Activated CD4-positive, alpha-beta T cell treated with anti-CD3 and anti-CD28 coated beads, Interleukin-2, Interleukin-6, amounts not matched to agents 100 ng/mL and 50 ng/mL, durations not matched to agents 16 hours and 8 hours (primary cell): ENCODE measurements around the gene FRMD4A.
"Not testable (repeated sequence)": the region's sequence is repeated elsewhere in the genome, so short reads cannot be mapped to it uniquely, and the experiment has no call there.

ENCODE experiments used
- DNase-seq: peaks from one replicate; pipeline ENCODE4 v3.0.0-alpha.2; 2020

FRMD4A gene

DNA sequence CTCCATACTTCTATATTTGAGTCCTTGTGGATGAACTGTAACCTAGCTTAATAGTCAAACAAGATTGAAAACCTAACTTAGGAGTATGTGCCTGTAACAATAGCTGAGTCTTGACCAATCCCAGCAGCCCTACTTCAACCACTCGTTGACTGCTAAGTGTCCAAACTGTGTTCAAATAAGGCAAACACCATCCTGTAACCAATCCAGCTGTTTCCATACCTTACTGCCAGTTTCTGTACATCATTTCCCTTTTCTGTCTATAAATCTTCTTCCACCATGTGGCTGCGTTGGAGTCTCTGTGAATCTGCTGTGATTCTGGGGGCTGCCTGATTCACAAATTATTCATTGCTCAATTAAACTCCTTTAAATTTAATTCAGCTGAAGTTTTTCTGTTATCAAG, 195.5 kb downstream of the FRMD4A start:
- not testable (repeated sequence) for DNase-seq

DNA sequence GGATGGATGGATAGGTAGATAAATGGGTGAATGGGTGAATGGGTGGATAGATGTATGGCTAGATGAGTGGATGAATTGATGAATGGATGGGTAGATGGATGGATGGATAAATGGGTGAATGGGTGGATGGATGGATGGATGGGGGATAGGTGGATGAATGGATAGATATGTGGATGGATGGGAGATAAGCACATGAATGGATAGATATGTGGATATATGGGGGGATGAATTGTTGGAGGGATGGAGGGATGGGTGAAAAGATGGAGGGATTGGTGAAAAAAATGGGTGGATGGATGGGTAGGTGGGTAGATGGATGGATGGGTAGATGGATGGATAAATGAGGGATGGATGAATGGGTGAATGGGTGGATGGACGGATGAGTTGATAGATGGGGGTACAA, 196.4 kb downstream of the FRMD4A start:
- DNase-seq: no peak

DNA sequence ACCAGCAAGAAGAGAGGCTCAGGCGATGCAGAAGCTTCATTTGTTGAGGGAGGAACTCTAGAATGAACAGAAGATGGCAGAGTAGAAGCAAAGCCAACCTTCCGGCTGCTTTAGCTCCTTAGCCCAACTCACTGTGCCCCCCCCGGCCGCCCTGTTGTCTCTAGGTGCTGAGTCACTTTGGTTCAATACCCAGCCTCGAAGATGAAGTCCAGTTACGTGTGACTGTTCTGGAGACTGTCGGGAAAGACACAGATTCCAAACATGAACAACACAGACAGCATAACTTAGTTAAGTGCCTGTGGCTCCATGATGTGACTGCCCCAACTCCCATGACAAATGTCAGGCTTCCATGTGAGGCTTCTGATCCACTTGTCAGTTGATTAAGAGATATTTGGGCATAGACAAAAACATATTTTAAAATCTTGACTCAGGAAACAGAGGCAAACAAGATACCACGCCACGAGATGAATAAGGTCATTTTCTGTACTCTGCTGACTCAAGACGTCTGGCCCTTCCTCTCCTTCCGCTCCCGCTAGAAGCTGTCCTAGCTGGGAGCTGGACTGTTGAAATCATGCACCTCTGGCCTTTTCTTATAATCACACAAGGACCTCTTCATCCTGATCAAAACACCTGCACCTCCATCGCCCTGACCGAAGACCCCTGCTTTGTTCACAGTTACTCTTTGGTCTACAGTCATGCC, 199.3 kb downstream of the FRMD4A start:
- DNase-seq: no peak

DNA sequence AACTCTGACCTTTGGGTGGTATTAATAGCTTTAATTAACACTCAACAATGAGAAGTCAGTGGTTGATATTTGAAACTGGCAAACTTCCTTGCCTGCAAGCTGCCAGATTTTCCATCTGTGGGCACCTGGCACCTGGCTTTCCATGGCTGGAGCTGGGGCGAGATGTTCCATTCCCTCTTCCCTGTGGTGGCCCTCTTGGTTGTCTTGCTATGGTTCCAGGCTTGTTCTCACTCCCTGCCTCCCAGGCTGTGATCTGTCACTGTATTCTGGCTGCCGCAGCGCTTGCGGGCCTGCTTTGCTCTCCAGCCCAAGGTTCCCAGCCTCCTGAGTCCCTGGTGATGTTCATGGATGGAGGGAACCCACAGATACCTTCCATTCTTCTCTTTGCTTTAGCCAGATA, 201.0 kb downstream of the FRMD4A start:
- DNase-seq: no peak

DNA sequence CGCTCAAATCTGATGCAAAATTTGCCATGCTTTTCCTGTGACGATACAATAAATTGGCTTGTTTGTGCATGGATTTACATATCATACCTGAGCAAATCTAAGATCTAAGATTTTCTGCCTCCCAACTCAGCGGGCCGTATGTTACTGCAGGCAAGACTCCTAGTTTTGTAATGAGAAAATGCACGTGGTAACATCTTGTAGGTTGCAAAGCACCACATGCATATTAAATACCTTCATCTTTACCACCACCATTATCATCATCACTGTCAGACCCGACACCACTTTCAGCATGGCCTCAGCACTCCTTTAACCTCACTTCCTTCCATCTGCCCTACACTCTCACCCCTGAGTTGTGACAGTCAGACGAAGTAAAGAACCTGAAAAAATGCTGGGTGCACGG, 202.2 kb downstream of the FRMD4A start:
- no peak for DNase-seq

DNA sequence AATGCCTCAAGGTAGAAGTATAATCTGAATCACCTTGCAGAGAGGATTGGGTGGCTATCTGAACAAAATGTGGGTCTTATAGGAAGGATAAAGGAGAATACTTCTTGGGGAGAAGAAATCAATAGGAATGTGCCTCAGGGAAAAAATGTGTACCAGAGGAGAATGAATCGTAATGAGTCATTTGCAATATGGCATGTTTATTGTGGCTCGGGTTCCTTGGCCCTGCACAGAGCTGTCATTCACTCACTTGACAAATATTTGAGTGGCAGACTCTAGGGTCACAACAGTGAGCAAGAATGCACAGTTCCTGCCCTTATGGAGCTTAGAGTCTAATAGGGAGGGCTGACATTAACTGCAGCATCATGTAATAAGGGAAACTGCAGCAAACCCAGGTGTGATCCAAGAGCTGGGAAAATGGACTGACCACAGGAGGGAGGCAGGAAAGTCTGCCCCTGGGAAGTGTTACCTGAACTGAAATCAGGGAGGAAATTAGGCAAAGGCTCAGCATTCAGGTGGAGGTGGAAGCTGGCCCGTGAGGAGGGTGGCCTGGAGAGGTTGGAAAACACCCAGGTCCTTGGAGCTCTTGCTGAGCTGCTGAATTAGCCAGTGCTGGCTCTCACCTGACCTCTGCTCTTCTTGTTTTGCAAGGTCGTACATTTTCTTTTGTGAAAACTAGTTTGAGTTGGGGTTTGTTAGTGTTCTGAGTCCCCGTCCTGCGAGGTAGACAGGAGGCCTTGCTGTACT, 203.9 kb downstream of the FRMD4A start:
- no peak for DNase-seq

DNA sequence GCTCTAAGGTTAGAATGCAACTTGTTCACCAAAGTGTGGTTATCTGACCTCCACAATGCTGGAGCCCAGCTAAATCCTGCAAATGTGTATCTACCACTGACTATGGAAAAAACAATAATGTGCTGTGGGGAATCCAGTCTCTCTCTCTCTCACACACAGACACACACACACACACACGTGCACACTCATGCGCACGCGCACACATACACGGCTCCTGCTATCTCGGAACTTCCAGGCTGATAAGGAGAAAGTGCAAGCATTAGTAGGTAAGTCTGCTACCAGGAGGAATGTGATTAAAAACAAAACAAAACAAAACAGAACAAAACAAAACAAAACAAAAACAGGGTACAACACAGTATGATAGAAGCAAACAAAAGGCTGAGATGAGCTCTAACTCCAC, 205.2 kb downstream of the FRMD4A start:
- no peak for DNase-seq

DNA sequence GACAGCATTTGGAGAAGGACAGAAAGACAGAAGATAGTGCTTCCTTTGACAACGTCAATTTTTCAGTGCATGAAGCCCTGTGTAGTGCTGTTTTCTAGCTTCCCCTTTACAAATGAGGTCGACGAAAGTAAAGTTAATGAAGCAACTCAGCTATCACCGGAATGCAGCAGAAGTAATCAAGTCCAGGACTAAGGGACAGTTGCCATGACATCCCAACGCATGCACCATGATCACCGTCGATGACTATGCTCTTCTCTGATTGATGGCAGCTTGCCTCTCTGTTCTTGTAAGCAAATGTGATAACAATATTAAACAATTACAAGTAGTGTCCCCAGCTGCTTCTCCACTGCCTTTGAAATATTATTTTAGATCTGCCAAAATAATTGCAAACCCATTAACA, 205.8 kb downstream of the FRMD4A start:
- DNase-seq: no peak

DNA sequence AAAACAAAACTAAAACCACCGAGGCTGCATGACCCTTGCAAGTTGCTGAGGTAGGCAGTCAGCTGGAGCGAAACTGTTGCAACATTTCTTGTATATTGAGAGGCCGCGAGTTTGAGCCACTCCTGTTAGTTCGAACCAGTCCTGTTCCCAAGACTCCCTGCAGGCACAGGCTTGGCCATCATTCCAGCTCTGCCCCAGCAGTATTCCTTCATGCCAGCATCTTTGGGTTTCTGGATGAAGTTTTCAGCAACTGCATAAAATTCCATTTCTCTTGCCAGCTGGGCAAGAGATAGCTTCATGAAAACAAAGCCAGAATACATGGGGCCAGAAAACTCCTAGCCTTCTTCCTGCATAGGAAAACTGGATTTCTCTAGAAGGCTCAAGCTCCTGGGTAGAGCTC, 207.6 kb downstream of the FRMD4A start:
- DNase-seq: no peak

DNA sequence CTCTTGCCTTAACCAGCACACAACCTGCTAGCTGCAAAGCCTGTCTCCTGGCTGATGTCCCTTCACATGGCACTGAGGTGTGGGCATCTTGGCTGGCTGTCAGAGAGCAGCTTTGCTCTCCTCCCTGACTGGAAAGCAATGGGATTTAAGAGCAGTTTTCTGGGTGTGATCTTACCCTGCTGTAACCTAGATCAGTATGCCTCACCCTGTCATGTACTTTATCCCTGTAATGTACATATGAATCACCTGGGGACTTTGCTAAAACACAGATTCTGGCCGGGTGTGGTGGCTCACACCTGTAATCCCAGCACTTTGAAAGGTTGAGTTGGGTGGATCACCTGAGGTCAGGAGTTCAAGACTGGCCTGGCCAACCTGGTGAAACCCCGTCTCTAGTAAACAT, 209.9 kb downstream of the FRMD4A start:
- no peak for DNase-seq

DNA sequence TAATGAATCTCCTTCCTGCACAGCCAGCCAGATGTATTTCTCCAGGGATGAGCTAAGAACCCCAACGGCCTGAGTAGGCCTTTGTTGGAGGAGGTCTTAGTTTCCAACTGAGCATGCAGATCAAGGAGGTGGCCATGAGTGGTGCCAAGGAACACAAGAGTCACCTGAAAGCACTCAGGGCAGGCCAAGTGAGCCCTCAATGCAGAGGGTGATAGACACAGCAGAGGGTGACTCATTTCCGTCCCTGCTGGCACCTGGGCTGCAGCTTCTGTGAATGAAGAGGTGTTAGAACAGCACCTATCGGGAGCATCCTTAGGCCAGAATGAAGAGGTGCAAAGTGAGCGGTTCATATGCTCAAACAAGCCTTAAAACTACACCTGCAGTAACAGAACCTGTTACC, 211.8 kb downstream of the FRMD4A start:
- DNase-seq: no peak

DNA sequence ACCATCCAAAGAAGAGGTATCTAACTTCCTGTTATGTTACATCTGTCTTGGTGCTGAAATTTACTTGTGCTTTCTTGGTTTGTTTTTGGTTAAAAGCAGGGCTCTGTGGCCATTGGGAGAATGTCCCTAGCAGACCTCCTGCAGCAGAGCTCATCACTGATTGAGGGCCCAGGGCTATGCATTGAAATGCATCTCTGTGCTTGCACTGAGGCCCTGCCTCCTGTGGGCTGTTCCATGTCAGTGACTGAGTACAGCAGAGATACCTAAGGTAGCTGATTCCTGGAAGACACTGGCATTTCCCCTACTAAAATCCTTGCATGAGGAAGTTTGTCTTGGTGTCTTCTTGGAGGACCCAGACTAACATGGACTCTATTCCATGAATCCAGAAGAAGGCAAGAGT, 213.9 kb downstream of the FRMD4A start:
- no peak for DNase-seq

DNA sequence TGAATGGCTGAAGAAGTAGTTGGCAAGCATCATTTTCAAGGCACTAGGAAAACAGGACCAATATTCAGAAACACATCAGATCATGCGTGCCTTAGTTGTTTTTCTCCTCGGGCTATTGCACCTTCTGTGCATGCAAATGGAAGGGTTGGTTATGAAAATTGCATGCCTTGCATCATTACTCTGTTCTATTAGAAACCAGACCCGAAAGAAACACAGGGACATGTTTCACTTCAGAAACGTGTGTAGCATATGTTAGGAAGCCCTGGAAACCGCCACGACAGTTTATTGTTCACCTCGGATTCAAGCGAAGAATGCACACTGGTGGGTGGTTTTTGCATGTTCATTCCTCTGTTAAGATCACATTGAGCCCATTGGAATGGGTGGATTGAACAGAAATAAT, 214.7 kb downstream of the FRMD4A start:
- no peak for DNase-seq

DNA sequence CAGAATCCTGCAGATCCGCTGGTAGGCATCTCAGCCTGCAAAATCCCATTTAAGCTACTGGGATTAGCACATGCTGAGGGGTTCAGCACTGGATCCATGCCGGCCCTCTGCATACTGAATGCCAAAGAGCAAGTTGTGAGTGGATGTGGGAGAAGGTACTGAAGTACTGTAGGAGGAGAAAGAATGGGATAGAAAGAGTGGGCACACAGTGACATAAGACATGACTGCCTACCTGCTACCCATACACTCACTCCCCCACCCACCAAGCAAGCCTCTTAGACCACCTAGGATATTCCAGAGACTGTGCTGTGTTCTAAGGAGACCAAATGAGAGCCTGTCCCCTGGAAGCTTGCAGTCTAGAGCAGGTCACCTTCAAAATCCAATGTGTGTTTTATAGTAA, 215.9 kb downstream of the FRMD4A start:
- no peak for DNase-seq

DNA sequence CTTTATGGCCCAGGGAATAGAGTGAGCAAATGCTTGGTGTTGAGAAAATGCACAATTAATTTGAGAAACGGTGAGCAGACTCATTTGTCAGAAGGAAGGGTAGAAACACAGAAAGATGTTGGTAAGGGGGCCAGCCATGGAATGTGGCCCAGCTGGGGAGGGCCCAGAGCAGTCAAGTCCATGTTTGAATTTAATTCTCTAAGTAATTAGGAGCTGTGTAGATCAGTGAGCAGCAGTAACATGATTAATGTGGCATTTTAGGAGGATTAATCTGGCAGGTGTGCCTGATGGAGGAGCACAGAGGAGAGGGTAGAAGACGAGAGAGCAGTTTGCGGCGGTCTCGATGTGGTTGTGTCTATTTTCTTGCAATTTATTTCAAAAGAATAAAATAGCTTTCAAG, 218.7 kb downstream of the FRMD4A start:
- no peak for DNase-seq

DNA sequence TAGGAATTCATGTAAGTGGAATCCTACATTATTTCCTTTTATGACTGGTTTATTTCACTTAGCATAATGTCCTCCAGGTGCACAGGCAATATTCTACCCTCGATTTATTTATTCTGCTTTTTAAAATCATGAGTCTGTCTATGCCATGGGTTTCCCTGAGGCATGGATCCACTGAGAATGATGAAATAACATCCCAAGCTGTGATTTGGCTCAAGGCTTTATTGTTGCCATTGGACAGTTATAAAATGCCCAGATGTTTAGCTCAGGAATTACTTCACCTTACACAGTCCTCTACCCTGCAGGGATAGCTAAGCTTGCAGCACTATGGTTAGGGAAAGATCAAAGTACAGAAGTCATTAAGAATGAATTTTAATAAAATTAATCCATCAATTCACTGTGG, 219.5 kb downstream of the FRMD4A start:
- DNase-seq: no peak

DNA sequence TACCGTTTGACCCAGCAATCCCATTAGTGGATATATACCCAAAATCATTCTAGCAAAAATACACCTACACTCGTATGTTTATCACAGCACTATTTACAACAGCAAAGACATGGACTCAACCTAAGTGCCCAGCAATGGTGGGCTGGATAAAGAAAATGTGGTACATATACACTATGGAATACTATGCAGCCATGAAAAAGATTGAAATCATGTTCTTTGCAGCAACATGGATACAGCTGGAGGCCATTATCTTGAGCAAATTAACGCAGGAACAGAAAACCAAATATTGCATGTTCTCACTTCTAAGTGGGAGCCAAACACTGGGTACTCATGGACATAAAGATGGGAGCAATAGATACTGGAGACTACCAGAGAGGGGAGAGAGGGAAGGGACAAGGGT, 223.9 kb downstream of the FRMD4A start:
- no peak for DNase-seq

DNA sequence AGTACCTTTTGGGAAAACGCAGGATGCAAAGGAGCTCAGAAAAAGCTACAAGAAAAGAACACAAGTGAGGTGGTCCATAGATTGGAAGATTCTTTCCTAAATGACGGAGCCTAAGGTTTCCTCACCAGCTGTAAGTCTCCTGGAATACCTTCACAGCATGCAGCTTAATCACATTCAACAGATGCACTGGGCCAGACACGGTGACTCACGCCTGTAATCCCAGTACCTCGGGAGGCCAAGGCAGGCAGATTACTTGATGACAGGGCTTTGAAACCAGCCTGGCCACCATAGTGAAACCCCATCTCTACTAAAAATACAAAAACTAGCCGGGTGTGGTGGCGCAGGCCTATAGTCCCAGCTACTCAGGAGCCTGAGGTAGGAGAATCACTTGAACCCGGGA, 228.7 kb downstream of the FRMD4A start:
- DNase-seq: no peak

DNA sequence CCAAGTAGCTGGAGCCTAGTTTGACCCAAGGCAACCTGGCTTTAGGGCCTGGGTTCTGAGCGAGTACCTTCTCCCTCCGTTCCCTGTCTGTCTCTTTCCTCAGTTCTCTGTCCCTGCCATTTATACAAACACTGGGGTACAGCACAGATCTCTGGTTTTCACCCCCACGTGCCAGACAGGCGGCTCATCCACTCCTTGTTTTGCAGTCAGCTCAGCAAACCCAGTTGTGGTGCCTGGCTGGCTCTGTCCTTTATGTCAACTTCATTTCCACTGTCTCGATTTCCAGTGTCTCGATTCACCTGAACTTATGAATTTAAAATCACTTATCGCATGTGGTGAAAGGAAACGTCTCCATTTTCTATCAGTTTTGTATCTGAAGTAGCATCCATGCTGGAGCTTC, 230.8 kb downstream of the FRMD4A start:
- no peak for DNase-seq

DNA sequence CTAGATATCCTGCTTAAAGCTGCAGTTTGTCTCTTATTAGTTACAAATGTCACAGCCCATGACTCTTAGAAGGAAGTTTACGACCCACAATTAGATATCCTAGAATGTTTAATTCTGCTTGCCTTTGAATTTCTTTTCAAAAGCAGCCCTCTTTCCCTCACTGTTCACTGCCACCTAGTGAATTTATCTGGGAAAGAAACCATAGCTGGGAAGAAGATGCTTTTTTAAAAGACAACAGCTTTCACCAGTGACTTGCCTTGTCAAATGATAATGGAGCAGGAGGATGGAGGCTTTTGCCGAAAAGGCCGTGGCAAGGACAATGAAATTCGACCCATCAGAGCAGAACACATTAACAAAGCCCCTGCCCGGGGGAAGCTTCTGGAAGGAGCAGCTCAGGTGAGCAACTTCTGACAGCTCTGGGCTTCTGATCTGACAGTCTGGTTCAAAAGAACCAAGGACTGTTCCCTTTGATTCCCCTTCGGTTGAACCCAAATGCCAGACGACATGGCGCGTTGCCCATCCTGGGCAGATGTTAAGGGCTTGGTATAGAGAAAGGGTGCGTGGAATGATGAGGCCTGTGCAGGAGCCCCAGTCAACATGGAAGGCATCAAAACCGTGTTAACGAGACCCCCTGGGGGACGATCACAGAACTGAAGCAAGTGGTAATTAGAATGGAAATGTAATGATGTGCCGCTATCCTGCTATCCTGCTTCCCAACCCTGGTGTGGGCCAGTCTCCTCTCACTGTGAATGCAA, 236.8 kb downstream of the FRMD4A start:
- no peak for DNase-seq

DNA sequence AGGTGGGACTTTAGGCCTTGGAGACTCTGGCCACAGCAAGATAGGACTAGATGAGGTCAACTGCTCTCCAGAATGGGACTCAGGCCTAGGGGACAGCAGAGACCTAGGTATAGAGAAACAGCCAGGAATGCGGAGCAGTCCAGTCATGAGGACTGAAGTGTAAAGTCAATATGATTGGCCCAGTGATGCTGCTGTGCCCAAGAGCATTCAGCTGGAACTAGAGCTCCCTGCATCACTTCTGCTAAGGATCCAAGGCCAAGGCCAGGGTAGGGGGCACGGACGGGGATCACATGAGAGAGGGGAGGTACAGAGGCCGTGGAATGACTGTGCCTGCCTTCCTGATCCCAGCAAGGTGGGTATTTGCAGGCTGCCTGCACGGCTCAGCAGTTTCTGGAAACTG, 237.9 kb downstream of the FRMD4A start:
- DNase-seq: no peak

DNA sequence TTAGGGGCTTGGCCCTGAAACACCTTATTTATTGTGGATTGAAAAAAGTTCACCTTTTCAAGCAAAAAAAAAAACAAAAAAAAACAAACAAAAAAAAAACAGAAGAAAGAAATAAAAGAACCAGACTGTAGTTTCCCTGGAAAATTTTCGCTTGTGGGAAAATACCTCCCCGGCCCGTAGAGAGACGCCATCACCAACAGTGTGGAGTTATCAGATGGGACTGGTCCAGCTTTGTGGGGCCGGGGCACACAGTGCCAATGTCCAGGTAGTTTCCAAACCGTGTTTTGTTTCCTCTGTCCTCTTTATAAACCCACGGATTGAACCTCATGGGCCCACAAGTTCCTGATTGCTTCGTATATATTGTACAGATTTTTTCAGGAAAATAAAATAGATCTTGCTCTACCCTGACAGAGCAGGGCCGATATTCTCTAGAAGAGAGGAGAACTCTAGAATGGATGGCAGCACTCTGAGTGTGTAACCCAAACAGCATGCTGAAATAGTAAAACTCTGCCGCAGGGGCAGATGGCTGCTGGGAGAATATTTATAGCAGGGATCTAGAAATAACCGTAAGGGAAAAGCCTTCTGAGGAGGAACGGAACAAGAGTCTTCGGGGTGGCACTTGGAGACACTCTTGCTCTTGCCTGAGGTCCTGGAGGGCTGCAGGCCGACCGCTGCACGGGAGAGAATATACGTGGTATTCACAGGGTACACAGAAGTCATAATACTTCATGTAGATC, 241.0 kb downstream of the FRMD4A start:
- no peak for DNase-seq

DNA sequence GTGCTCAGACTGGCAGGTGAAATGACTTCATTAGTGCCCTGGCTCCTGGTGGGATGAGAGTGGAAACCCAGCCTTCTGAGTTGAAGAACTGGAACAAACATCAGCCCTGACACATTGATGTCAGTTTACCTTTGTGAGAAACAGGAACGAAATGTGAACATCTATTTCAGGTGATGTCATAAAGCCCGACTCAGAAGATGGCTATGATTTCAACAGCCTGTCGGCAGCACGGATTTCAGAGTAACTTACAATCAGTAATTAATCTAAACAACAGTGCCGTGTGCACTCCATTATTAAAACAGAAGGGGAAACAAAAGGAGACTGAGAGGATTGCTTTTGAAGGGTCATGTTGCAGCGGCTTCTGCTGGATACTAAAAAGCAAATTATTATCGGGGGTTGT, 243.2 kb downstream of the FRMD4A start:
- no peak for DNase-seq
